HG03520 (cell line): ENCODE data around the gene CEMP1.

Experiments used
- ATAC-seq: cut with Tn5 transposase; IDR thresholded peaks from one replicate; pipeline ENCODE4 v1.9.1; 2021; ENCODE audit warnings: mild to moderate bottlenecking, moderate library complexity; ENCODE audit not compliant: unreplicated experiment

Gene CEMP1

DNA sequence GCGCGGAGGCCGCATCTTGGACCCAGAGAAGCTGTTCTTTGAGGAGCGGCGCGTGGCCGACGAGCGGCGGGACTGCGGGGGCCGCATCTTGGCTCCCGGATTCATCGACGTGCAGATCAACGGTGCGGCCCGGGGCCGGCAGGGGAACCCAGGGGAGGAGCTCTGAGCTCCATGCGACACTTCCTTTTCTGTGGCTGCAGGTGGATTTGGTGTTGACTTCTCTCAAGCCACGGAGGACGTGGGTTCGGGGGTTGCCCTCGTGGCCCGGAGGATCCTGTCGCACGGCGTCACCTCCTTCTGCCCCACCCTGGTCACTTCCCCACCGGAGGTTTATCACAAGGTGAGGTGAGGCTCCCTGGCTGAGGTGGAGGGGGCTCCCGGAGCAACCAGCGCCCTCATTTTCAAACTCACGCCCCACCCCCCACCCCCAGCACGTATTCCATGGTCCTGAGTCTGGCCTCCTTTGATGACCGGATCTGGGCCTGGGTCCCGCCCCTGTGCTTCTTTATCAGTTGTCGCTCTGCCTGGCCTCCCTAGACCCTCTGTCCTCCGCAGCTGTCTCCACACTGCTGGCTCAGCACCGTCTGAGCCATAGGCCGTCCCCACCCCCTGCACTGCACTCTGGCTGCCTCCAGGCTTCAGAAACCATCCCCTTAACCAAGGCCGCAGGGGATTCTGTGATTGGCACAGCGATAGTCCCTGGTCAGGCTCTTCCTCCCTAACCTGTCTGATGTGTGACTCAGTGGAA is 10.2 kb downstream of the CEMP1 start:
- ATAC-seq = no peak

DNA sequence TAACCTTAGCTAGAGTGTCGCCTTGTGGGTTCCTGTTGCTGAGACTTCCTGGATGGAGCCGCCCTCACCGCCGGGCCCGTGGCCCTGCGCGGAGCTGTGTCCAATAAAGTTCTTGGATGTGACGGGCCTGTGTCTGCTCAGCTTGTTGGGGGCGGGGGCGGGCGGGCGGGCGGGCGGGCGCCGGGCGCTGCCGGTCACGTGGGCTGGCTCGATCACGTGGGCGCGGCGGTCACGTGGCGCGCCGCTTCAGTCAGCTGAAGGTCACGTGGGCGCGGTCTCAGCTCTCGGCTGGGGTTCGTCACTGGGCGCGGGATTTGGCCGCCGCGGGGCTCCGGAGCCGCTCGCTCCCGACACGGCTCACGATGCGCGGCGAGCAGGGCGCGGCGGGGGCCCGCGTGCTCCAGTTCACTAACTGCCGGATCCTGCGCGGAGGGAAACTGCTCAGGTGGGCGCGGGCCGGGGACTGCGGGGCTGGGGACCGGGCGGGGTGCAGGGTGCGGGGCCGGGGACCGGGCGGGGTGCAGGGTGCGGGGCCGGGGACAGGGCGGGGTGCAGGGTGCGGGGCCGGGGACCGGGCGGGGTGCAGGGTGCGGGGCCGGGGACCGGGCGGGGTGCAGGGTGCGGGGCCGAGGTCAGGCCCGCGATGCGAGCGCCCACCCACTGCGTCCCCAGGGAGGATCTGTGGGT is 11.0 kb downstream of the CEMP1 start, which contains the start of gene AMDHD2:
TSS of gene AMDHD2 (plus strand) at position 275 of the 687 bp plus-strand sequence. CDS start at position 363, 88 bp downstream.
- peak; percentile 33 for ATAC-seq

DNA sequence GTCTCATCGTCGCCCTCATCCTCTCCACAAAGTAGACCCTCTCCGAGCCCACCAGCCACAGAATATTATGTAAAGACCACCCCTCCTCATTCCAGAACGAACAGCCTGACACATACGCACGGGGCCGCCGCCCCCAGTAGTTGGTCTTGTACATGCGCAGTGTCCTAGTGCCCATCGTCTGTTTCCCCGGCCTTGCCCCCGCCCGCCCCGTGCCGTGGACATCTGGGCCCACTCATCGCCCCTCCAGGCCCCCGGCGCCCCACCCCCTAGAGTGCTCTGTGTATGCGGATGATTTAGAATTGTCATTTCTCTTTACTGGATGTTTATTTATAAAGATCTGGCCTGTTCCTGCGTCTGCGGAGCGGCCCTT is 11.5 kb downstream of the CEMP1 start:
- no peak for ATAC-seq

DNA sequence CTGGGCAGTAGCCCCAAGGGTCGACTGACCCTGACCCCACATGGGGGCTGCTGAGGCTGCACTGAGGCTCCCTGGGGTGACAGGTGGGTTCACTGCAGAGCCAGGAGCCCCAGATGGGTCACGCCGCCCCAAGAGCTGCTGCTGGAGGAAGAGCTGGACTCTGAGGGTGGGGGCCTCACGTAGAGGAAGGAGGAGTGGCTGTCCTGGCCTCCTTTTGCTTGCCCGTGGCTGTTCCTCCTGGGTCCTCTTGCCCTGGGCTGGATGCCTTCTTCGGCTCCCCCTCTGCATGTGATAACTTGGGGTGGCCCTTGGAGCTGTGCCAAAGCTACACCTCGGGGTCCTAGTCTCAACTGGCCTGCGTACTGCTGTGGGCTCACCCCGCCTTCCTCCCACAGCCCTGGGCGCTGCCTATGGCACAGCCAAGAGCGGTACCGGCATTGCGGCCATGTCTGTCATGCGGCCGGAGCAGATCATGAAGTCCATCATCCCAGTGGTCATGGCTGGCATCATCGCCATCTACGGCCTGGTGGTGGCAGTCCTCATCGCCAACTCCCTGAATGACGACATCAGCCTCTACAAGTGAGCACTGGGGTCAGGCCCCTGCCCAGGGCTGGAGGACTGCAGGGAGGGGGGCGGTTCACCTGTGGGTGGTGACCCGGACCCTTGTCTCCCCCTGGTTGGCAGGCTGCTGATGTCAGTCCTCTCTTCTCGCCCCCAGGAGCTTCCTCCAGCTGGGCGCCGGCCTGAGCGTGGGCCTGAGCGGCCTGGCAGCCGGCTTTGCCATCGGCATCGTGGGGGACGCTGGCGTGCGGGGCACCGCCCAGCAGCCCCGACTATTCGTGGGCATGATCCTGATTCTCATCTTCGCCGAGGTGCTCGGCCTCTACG is 12.1 kb downstream of the CEMP1 start:
- ATAC-seq = no peak

DNA sequence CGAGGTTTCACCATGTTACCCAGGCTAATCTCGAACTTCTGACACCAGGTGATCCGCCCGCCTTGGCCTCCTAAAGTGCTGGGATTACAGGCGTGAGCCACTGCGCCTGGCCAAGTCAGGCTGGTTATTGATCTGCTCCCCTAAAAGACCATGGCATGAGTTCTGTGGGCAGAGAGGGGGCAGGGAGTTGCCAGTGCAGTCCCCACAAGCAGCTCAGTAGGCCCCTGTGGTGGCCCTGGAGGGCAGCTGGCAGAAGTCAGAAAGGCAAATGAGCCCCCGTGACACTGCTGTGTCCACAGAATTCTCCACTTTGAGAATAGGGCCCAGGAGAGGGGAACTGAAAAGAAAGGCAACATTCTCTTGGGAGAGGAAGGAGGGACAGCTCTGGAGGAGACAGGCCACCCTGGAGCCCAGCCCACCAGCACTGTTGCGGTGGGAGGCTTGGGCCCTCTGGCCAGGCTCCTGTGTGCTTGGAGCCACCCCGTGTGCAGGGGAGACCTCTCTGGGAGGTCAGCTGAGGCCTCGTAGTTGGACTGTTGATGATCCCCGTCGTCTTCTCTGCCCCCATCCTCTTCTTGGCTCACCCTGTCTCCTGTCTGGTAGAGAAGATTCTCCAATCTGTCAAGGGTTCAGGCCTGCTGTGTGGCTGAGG is 13.1 kb downstream of the CEMP1 start:
- no peak for ATAC-seq

DNA sequence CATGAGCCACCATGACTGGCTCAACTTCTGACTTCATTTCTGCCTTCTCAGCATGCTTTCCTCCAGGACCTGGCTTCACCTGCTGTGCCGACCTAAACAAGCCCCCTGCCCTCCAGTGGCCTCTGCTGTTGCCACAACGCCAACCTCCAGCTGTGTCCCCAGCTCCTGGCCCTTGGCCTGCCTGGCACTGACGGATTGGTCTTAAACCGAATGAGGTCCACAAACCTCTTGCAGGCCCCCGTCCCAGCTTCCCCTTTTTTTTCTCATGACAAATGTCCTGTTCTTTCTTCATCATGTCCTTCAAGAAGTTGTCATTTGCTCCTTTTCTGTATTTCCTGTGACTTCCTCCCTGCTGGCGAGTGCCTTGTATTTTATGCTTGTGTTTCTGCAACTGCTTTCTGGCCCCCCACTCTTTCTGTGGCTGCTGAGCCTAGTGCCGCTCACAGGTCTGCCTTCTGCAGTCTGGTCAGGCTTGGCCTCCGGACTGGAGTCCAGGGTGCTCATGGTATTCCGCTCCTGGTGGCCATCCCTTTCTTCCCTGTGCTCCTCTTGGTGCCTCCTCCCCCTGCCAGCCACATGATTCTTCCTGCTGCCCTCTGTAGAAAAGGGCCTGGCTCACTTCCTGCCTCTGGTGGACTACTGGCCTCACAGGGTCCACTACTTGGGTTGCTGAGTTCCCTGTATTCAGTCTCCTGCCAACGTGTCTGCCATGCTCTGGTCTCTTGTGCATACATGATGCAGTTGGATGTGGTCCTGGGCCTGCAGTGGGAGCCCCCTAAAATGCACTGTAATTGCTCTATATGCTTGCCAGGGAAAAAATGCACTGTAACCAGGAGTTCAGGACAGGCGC is 14.6 kb downstream of the CEMP1 start:
- ATAC-seq = no peak

DNA sequence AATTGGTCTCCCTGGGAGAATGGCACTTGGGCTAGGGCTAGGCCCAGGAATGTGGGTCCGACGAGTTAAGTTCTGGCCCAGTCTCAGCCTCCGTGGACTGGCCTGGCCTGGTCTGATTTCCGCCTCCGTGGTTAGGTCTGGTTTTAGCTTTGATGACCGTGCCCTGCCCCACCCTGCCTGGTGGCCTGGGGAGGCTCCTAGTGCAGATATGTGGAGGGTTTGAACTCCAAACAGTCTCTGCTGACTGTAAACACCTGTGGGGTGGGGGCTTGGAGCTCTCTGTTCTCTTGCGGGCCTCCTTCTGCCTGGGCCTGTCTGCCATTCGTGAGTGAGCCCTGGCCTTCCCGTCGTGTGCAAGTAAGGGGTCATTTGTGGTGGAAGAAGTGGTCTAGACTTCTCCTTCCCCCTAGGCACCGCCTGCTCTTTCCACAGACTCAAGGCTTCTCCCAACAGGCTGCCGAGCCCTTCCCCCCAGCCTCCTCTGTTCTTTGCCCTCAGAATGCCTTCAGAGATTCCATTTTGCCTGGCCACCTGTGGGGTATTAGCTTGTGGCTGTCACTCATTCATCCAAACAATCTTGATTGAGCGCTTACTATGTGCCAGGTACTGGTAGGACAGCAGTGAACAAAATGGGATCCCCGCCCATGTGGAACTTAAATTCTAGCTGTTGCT is 15.9 kb downstream of the CEMP1 start:
- no peak for ATAC-seq

DNA sequence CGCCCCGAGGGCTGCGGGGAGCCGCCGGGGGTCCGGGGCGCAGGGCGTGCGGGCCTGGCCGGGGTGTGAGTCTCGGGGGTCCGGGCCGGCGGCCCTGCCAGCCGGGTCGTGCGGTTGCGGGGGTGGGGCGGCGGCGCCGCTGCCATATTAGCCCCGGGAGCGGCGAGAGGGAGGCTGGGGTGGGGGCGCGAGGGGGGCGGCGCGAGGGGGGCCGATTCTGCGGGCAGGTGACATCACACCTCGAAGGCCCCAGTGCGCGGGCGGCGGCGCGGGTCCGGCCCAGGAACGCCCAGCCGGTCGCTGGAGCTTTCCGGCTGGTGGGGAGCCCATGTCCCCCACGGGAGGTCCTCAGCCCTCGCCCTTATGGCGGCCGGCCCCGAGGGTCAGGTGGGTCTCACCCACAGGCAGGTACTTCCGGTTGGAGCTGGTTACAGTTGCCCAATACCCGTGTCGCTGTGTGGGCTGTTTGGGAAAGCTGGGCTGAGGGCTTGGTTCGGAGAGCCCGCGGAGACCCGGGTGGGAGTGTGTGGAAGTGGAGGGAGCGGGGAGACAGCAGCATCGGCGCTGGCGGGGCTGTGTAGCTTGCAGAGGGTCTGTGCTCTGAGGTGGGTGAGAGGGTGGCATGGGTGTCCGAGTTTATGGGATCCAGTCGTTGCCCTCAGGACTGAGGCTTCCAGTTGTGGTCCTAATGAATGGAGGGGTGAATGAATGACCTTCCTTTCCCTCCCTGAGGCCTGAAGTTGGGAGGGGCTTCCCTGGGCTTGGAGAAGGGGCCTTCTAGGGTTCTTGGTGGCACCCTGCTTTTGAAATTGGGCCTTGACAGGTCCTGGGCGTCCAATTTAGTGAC is 16.7 kb downstream of the CEMP1 start:
- no peak for ATAC-seq

DNA sequence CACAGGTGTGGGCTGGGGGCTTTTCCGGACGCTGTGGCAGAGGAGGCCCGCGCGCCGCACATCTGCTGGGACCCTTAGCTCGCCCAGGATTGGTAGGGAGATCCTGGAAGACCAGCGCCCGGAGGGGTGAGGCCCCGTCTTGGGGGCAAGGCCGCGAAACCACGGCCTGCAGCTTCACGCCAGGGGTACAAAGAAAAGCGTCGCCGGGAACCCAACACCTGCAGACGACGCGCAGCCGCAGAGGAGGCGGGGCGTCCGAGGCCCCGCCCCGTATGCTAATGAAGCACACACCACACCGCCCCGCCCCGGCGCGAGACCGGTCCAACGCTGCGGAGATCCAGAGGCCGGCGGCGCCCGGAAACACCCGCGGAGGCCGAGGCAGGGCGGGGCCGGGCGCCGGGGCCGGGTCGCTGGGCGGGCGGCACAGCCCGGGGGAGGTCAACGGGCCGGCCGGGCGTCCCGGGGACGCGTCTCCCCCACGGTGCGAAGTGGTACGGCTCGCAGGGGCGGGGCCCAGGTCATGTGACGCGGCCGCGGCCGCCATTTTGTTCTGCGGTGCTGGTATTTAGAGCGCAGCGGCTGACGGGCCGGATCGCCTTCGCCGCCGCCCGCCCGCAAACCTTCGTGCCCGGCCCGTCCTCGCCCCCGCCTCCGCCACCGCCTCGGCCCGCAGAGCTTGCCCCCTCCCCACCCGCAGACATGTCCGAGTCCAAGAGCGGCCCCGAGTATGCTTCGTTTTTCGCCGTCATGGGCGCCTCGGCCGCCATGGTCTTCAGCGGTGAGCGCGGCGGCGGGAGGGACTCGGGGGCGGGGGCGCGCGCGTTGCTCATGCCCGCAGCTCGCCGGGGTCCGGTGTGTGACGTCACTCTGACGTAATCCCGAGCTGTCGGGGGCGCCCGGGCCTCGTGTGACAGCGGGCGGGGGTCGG is 17.5 kb downstream of the CEMP1 start, which contains the start of gene ATP6V0C:
TSS of gene ATP6V0C (plus strand) at position 548 of the 928 bp plus-strand sequence. CDS start at position 700, 152 bp downstream.
- ATAC-seq = peak; percentile 65

DNA sequence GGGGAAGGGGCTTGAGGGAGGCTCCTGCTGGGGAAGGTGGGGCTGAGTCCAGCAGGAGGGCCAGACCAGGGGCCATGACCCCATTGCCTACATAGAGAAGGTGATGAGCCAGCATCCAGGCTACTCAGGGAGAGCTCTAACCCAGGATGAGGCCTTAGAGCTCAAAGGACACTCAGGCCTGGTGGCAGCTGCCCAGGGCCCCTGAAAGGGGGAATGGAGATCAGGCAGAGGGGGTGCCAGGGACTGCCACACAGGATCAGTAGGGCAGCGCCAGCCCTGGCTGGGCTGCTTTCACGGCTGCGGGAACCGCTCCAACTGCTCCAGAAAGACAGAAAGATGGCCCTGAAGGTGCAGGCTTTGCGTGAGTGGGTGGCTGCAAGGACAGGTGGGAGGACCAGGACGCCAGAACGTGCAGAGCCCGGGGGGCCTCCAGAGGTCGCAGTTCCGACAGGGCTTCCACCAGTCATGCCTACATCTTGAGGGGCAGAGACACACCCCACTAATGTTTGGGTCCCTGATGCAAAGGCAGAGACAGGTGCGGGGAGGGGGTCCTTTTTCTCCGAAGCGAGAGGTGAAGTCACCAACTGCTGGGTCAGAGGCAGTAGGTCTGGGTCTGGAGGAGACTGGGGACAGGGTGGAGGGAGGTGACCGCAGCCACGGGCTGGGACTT is 18.3 kb downstream of the CEMP1 start:
- no peak for ATAC-seq

DNA sequence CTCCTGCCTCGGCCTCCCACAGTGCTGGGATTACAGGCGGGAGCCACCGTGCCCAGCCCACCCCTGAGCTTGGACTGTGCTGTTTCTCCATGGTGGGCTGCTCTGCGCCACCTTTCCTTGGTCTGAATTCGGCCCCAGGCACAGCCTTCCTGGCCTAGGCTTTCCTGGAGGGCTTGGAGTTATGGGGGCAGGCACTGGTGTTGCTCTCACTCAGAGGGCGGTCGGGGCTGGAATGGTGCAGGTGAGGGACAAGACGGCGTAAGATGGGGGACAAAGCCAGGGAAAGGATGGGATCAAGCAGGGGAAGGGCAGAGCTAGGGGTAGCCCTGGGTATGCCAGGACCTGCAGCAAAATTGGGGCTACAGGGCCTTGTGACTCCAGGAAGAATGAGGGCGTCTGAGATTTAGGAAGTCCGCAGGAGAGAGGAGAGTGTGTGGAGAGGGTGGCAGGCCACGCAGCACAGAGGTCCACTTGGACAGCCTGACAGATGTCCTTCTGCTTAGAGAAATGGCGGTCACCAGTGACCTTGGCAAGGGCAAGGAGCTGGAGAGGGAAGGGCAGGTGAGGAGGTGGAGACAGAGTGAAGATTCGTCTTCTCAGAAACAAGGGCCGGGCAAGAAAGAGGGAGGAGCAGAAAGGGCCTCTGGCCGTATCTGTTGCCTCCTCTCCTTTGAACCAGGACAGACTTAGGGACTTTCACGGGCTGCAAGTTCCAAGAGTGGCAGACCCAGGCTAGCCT is 19.0 kb downstream of the CEMP1 start:
- no peak for ATAC-seq

DNA sequence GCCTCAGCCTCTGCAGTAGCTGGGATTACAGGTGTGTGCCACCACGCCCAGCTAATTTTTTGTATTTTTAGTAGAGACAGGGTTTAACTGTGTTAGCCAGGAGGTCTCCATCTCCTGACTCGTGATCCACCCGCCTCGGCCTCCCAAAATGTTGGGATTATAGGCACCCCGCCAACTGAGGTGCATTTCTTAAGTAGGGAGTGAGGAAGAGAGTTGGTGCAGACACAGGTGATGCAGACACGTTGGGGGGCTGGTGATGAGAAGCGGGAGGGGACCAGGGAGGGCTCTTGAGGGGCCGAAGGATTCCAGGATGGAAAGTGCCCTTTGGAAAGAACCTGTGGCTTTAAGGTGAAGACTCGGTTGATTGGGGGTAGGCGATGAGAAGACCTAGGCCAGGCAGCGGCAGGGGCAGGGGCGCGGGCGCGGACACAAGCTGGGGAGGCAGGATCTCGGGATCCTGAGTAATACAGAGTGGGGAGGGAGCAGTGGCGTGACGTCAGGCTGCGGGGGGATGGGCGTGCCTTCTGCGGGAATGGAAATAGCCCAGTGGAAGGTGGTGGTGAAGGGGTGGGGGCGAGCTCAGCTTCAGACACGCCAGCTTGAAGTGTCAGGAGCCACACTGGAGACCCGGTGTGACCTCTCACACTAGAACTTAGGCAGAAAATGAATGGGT is 19.9 kb downstream of the CEMP1 start:
- ATAC-seq = no peak

DNA sequence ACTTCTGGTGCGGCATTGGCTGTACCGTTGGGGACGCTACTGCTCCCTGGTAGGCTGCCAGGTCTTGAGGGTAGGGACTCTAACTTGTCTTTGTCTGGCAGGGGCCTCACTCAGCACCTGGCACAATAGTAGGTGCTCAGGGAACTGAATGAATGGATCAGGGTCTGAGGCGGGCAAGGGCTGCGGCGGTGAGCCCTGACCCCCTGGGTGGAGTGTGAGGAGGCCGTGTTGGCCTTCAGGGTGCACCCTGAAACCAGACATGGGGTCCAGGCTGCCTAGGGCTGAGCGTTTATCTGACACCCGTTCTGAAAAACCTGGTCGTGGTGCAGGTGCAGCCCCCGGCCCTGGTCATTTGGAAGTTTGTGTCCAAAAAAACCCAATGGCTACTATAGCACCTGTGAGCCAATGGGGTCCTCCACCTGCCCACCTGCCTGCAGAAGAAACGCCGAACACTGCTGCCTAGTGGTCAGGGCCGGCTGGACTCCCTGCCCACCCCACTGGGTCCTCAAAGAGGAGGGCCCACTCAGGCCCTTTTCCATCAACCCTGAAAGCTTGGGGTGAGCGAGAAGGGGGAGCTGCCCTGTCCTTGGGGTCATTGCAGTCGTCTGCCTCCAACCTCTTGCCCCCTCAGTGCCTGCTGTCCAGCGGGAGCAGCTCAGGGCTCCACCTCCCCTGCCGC is 22.3 kb downstream of the CEMP1 start:
- no peak for ATAC-seq

DNA sequence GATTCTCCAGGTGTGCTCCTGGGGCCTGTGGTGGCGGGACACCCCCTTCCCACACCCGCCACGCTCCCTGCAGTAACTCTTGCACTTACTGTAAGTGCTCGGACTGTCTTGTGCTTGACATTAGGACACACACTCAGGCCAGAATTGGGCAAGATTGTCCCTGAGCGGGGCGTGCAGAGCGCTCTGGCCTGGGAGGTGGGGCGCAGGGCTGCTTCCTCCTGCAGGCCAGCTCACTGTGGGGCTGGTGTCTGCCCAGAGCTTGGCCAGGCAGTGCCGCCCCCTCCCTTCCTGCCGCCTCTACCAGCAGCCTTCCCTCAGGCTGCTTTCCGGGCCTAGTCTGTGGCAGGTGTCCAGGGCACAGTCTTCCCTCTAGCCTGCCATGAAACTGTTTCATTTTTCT is 23.5 kb downstream of the CEMP1 start:
- no peak for ATAC-seq

DNA sequence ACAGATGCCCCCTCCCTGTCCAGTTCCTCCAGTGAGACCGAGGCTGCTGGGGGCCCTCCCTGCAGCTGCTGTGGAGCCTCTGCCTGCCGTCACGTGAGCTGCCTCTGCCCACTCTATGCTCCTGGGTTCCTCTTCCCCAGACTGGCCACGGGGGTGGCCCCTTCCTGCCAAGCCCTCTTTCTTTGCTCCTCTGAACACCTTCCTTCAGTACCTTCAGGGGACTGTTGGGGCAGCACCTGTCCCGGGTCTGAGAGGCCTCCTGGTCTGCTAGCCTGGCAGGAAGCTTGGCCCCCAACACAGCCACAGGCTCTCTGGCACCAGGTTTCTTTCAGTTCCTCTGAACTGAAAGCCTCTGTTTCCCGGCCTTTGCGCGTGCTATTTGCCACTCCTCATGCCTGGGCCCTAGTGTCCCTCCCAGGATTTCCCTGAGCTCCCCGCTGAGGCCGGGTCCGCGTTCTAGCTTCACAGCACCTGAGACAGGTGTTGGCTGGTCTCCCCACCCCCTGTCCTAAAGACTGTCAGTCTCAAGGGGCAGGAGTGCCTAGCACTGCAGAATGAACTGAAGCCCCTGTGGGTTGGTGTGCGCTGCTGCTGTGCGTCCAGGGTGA is 24.1 kb downstream of the CEMP1 start:
- ATAC-seq = no peak
